Pulmonary artery endothelial cell (primary cell): ENCODE results near the gene CTXN1. TPM values are rescaled to one million over a fixed set of nuclear protein-coding genes. Genes with fewer than 3 reads are reported as not detected.
"Not testable (repeated sequence)": the region's sequence is repeated elsewhere in the genome, so short reads cannot be mapped to it uniquely, and the experiment has no call there.

Source experiments
- DNase-seq: peaks from one replicate; pipeline ENCODE4 v3.0.0-alpha.2; 2011; ENCODE audit warnings: low read depth, low spot score
- total RNA-seq: library from RNA; depleted of rRNA; stranded (reverse); fragments of >200 nt; gene quantifications from 2 replicates; pipeline ENCODE4 v1.2.3, GENCODE V29; 2014

Gene CTXN1
- total RNA-seq = 3.1 and 8.2 TPM in 2 replicates

GRCh38 chr19:7926021-7926726 is at the start of gene CTXN1:
Gene CTXN1 (minus strand): TSS chr19:7926135. CDS start chr19:7925538, 597 bp downstream.
- no peak for DNase-seq

- DNase-seq = no peak
These were observed 49.1 kb upstream of the CTXN1 start for GRCh38 chr19:7975037-7975436.

- DNase-seq = no peak
These were observed 47.9 kb upstream of the CTXN1 start for GRCh38 chr19:7973883-7974282.

- DNase-seq = no peak
These were observed 45.9 kb upstream of the CTXN1 start for GRCh38 chr19:7971553-7972520.

GRCh38 chr19:7970716-7971448 is 44.9 kb upstream of the CTXN1 start:
- no peak for DNase-seq

GRCh38 chr19:7969555-7969939 is 43.6 kb upstream of the CTXN1 start:
- DNase-seq = no peak

GRCh38 chr19:7968796-7969554 is 43.0 kb upstream of the CTXN1 start:
- no peak for DNase-seq

GRCh38 chr19:7968008-7968795 is 42.3 kb upstream of the CTXN1 start:
- no peak for DNase-seq

- no peak for DNase-seq
These were observed 40.2 kb upstream of the CTXN1 start for GRCh38 chr19:7965921-7966665.

- DNase-seq = no peak
These were observed 39.4 kb upstream of the CTXN1 start for GRCh38 chr19:7965259-7965841.

GRCh38 chr19:7963566-7963965 is 37.6 kb upstream of the CTXN1 start:
- DNase-seq = no peak

GRCh38 chr19:7962644-7963268 is 36.8 kb upstream of the CTXN1 start:
- DNase-seq = no peak

- DNase-seq = no peak
These were observed 36.1 kb upstream of the CTXN1 start for GRCh38 chr19:7961920-7962626.

GRCh38 chr19:7961082-7961481 is 35.1 kb upstream of the CTXN1 start:
- not testable (repeated sequence) for DNase-seq

- no peak for DNase-seq
These were observed 33.3 kb upstream of the CTXN1 start for GRCh38 chr19:7959211-7959610.

- DNase-seq = no peak
These were observed 29.8 kb upstream of the CTXN1 start for GRCh38 chr19:7955696-7956095.

- DNase-seq = no peak
These were observed 27.6 kb upstream of the CTXN1 start for GRCh38 chr19:7953576-7953975.

- no peak for DNase-seq
These were observed 27.1 kb upstream of the CTXN1 start for GRCh38 chr19:7953060-7953459.
